GM19452 (cell line): ENCODE data around the gene NDUFS1.
"Not testable (repeated sequence)": the region's sequence is repeated elsewhere in the genome, so short reads cannot be mapped to it uniquely, and the experiment has no call there.

Experiments used
- ATAC-seq: cut with Tn5 transposase; IDR thresholded peaks from one replicate; pipeline ENCODE4 v1.9.1; 2021; ENCODE audit not compliant: unreplicated experiment

NDUFS1 gene

GRCh38 chr2:206163251-206163880 is 4.1 kb upstream of the NDUFS1 start:
- ATAC-seq, result no peak

- not testable (repeated sequence) for ATAC-seq
Observed at GRCh38 chr2:206162401-206162800, 3.2 kb upstream of the NDUFS1 start.

GRCh38 chr2:206160807-206161179 is 1.5 kb upstream of the NDUFS1 start:
- ATAC-seq, result no peak

- peak; percentile 45 for ATAC-seq
Observed at GRCh38 chr2:206160125-206160806, 1.0 kb upstream of the NDUFS1 start.

DNA sequence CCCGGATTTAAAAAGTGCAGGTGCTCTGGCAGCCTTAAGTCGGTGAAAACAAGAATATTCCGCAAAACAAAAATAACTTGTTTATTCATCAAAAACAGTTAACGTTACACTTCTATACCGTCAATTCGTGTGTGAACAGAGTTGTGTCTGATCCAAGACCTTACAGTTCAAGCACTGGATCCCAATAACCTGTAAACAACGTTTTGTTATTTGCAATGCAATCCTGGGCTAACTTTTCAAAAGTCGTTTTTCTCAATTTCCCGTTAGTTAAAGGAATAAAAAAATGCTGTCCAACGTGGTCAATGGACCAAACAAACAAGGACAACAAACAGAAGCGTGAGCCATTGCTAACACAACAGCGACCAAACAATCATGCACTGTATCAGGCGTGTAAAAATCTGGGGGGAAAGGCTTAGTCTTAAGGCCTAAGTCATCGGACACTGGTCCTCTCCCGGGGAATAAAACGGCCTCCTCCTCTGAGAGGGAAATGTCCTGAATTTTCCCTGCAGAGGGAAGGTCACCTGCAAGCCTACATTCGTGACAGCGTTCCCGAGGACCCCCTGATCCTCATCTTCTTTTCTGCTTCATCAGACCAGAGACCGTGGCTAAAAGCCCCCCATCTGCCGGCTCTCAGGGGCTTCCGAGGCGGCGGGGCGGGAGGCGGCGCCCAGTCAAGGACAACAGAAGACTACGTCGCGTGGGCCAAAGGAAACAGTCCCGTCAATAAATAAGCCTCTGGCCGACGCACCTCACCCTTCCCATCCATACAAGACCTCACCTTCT is 490 bp downstream of the NDUFS1 start:
- ATAC-seq, result peak; percentile 13

DNA sequence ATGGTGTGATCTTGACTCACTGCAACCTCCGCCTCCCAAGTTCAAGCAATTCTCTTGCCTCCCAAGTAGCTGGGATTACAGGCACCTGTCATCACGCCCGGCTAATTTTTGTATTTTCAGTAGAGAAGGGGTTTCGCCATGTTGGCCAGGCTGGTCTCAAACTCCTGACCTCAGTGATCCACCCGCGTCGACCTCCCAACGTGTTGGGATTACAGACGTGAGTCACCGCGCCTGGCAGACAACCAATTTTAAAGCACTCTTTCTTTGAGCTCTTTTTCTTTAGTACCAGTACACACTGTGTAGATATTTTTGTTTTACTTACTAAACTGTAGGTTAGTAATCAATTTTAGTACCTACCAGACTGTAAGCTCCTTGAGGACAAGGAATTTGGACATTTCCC is 2.2 kb downstream of the NDUFS1 start:
- not testable (repeated sequence) for ATAC-seq

DNA sequence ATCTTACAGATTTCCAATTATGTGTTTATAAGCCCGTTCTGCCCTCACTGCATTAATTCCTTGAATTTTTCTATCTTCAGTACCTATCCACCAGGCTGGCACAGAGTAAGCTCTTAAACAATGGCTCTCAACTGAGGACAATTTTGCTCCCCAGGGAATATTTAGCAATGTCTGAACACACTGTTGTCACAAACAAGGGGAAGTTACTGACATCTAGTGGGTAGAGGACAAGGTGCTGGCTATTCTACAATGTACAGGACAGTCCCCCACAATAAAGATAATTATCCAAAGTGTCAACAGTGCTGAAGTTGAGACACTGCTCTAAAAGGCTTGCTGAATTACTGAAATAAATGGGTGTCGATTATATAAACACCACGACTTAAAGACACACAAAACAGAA is 5.0 kb downstream of the NDUFS1 start:
- ATAC-seq, result no peak

- no peak for ATAC-seq
Observed at GRCh38 chr2:206150631-206151030, 8.6 kb downstream of the NDUFS1 start.

DNA sequence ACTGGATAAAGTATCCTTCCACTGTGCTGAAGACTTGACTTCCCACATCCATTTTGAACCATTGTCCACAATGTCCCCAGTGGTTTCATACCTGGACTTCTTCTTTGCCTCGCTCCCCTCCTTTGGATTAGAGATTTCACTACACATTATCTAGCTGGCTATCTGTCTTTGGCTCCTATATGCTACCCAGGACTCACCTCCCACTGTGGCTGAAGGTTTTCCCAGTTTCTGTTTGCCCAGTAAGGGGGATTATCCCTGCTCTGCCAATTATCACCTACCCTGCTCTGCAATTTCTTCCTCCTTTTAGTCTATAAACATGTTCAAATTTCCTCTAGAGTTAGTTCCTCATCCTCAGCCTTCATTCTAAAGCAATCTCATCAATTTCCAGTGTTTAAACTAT is 9.1 kb downstream of the NDUFS1 start:
- ATAC-seq, result no peak

- ATAC-seq, result no peak
Observed at GRCh38 chr2:206149330-206149729, 9.9 kb downstream of the NDUFS1 start.

GRCh38 chr2:206145665-206146064 is 13.6 kb downstream of the NDUFS1 start:
- ATAC-seq, result no peak

DNA sequence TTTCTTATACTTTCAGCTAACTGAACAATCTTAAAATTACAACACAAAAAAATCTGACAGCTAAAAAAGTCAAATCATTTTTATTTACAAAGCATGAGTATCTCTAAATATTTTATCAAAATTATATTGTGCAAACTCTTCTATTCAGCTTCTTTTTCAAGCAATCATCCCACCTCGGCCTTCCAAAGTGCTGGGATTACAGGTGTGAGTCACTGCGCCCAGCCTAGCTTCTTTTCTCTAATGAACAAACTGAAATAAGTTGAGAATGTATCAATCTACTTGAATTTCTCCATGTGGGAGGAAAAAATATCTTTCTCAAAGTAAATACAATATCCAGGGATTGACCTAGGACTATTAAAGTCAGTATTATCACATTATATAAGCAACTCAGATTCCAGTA is 14.9 kb downstream of the NDUFS1 start:
- no peak for ATAC-seq

DNA sequence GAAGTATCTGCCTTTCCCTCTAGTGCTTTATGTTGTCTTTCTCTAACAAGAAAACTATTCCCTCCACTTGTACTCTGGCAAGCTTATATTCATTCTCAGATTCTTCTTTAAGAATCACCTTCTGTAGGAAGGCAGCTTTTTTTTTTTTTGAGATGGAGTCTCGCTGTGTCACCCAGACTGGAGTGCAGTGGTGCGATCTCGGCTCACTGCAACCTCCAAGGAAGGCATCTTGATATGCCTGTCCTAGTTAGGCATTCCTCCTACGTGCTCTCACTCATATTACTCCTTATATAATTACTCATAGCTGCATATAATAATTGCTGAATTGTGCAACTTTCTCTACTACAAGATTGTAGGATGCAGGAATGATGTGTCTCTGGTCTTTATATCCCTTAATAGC is 15.8 kb downstream of the NDUFS1 start:
- ATAC-seq, result no peak

- no peak for ATAC-seq
Observed at GRCh38 chr2:206127656-206128055, 31.6 kb downstream of the NDUFS1 start.

DNA sequence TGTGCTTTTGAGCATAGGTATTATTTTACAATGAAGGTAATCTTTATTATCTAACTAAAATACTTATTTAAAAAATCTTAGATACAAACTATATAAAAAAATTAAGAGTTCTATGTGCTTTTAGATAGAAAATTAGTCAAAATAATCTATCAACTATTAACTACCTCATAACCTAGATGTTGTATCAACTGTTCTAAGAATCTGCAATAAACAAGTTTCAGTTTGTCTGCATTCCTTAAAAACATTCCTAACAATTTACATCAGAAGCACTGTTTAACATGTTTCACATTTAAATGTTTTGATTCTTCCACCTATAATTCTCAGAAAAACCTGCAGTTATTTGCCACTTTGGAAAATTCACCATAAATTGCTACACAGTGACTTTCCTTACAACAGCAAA is 33.3 kb downstream of the NDUFS1 start:
- ATAC-seq, result no peak

DNA sequence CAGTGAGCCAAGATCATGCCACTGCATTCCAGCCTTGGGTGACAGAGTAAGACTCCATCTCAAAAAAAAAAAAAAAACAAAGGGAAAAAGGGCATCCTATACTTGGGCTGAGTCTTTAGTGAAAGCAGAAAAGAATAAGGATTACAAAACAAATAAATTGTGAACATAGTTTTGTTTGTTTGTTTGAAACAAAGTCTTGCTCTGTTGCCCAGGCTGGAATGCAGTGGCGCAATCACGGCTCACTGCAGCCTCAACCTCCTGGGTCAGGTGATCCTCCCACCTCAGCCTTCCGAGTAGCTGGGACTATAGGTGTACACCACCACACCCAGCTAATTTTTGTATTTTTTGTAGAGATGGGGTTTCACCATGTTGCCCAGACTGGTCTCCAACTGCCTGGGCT is 36.7 kb downstream of the NDUFS1 start:
- not testable (repeated sequence) for ATAC-seq

GRCh38 chr2:206116278-206116677 is 43.0 kb downstream of the NDUFS1 start:
- no peak for ATAC-seq

DNA sequence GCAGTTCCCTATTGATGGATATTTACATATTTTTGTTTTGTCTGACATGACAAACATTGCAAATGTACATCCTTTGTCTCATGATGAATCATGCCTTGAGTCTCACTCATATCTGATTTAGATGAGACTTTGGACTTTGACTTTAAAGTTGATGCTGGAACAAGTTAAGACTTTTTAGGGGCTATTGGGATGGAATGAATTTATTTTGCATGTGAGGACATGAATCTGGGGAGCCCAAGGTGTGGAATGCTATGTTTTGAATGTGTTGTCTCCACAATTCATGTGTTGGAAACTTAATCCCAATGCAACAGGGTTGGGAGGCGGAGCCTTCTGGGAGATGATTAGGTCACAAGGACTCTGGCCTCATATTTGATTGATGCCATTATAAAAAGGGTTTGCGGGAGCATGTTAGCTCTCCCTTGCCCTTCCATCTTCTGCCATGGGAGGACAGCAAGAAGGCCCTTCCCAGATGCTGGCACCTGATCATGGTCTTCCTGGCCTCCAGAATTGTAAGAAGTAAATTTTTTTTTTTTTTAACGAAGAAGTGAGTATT is 44.1 kb downstream of the NDUFS1 start:
- ATAC-seq, result no peak

DNA sequence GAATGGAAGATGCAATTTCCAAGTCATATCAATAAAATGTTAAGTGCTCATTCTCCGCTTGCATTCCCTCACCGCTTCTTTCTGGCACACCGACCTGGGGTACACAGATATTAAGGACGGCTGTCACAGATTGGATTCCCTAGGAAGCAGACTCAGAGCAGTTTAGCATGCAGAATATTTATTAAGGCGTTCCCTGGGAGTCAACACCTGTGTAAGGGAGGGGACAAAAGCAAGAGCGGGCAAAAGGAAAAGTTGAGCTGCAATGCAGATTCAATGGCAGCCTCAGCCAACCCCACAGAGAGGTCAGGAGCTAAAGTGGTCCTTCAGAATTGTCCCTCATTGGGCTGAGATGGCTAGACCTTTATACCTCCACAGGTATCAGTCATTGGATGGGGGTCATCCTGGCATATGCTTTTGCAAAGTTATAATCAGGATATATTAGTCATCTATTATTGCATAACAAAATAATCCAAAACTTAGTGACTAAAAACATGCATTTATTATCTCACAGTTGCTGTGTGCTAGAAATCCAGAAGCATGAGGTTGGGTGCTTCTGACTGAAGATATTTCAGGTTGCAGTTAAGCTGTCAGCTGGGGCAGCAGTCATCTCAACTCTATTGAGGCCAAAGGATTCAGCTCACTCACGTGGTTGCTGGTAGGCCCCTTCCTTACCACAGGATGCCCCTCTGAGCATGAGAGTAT is 46.2 kb downstream of the NDUFS1 start:
- no peak for ATAC-seq

GRCh38 chr2:206112108-206112507 is 47.1 kb downstream of the NDUFS1 start:
- ATAC-seq, result no peak

- no peak for ATAC-seq
Observed at GRCh38 chr2:206108713-206109112, 50.5 kb downstream of the NDUFS1 start.
